HG03571 (cell line): ENCODE data around the gene MACROH2A1.

ENCODE experiments used
- ATAC-seq: cut with Tn5 transposase; IDR thresholded peaks from one replicate; pipeline ENCODE4 v1.9.1; 2021; ENCODE audit not compliant: unreplicated experiment

The MACROH2A1 gene

GRCh38 chr5:135398160-135398854, 724 bp downstream of the MACROH2A1 start:
- ATAC-seq, result no peak

GRCh38 chr5:135397084-135397483, 1.9 kb downstream of the MACROH2A1 start:
- ATAC-seq, result no peak

DNA sequence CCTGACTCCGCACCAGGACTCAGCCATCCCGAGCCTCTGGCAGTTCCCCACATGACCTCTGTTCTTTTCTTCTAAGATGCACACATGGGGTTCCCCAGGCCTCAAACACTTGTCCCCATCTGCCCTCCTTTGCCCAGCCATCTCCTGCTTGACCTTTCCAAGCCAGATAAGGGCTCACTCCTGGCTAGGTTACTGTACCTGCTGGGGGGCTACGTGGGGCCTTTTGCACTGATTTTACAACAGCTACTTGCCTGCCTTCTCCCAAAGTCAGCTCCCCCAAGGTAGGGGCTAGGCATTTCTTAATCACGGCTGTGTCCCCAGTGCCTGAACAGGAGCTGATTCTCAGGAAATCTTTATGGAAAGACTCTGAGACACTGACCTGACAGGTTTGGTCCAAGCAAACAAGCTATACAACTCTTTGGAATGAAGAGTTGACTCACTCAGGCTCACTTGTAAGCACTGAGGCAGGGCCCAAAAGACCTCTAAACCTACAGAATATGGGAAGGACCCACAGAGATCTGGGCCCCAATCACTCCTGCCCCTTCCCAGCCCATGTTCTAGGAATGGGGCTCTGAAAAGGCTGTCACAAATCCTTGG, 2.5 kb downstream of the MACROH2A1 start:
- no peak for ATAC-seq

- no peak for ATAC-seq
These were observed 3.2 kb downstream of the MACROH2A1 start for GRCh38 chr5:135395866-135396265.

GRCh38 chr5:135395451-135395850, 3.6 kb downstream of the MACROH2A1 start:
- no peak for ATAC-seq

DNA sequence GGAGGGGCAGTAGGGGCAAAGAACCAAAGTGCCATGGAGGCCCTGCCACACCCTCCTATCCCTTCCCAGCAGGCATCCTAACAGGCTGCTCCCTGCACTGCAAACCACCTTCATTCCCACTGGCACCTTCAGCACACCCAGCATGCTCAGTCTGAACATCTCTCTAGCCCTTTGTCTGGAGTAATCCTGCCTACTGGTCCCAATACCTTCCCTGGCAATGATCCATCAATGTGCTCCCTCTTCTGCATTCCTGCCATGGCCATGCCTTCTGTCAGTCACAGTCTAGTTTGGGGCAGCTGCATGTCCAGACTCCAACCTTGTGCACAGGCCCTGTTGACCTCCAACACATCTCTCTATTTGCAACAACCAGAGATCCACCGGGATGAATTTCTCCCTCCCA, 4.9 kb downstream of the MACROH2A1 start:
- ATAC-seq, result no peak

DNA sequence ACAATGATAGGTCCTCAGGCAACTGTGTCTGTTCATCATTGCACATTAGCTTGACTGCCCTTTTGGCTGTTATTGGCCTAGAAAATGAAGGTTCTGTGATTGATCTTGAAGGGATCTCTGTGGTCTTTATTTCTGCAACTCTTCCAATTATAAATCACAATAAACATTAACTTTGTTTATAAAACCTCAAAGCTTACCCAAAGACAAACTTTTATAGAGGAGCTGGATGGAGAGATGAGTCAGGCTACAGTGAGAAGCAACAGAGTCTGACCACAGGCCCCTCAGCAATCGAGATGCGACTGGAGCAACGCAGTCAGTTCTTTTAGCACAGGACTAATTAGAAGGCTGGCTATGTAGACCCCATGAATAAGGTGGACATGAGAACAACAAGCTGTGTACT, 5.3 kb downstream of the MACROH2A1 start:
- no peak for ATAC-seq

DNA sequence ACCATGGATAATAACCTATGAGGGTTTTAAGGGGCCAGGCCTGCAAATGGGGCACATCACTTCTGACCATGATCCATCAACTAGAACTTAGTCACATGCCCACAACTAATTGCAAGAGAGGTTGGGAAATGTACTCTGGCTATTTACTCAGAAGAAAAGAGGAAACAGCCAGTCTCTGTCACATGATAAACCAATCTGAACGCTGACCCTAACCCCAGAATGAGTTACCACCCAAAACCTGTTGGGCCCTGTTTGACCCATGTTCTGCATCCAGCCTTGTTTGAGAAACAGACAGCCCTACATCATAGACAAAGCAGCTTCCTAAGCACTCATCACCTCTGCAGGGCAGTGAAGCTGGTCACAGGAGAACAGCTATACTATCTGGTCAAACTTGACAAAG, 5.8 kb downstream of the MACROH2A1 start:
- no peak for ATAC-seq

DNA sequence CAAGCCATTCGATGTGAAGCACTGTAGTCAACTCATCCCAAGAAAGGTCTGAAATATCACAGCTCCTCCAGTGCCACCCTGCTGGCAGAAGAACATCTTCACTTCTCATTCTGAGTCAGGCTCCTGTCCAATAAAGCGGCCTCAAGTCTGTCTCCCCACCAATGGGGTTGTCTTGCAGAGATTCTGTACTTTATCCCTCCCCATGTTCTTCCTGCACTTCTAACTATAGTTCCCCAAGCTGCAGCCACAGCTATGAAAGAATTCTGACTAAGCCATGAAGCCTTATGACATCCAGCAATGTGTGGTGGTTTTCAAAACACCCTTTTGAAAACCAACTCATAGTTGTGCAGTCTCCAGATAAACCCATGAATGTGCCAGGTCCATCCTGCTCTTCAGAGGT, 6.8 kb downstream of the MACROH2A1 start:
- no peak for ATAC-seq

- no peak for ATAC-seq
These were observed 7.2 kb downstream of the MACROH2A1 start for GRCh38 chr5:135391869-135392255.

- no peak for ATAC-seq
These were observed 7.7 kb downstream of the MACROH2A1 start for GRCh38 chr5:135391116-135391868.

DNA sequence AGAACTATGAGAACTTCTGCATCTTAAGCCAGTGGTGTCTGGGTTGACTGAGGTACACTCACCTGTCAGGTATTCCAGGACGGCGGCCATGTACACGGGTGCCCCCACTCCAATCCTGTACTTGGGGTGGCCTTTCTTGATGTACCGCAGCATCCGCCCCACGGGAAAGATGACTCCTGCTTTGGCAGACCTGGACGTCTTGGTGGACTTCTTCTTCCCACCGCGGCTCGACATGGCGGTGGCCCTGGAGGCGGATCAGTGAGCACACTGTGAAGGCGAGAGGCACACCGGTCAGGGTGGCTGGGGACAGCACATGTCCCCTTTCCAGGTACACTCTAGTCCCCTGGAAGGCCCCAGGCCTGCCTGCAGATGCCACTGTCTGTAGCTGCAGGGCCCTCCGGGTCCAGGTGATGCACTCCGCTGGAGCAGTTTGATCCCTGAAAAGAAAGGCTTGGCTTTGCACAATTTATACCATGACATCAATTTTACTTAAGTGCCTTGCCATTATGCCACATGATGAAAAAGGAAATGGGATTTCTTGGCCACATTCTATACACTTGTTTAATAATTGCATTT, 10.1 kb downstream of the MACROH2A1 start:
- no peak for ATAC-seq

- no peak for ATAC-seq
These were observed 11.4 kb downstream of the MACROH2A1 start for GRCh38 chr5:135387629-135387960.

DNA sequence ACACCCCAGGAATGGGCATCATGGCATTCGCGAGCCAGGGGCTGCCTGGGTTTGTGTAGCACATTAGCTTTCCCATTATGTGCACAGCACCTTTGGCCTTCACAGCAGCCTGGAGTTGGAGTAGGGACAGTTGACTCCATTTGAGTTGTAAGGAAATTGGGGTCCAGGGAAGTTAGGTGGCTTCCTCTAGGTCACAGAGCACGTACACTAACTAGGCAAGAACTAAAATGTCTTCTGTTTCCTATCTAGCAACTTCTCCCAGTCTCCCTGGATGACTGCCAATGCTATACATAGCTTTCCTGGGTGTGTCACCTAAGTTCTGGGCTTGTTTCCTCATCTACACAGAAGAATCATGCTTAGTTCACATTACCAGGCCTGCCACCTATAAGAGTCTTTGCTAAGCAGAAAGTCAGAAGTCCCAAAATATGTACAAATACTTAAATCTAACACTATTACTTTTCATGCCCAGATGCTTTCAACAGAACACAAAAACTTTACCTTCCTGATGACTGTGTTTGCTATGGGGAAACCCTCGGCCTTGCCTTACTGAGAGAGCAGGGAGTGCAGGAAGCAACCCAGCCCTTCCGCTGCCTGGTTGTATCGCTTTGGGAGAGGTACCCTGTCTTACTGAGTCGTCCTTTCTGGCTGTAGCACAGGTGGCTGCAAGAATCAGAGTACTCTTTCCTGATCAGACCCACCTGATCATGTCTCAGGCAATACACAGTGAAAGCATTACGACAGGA, 12.0 kb downstream of the MACROH2A1 start:
- ATAC-seq, result no peak

DNA sequence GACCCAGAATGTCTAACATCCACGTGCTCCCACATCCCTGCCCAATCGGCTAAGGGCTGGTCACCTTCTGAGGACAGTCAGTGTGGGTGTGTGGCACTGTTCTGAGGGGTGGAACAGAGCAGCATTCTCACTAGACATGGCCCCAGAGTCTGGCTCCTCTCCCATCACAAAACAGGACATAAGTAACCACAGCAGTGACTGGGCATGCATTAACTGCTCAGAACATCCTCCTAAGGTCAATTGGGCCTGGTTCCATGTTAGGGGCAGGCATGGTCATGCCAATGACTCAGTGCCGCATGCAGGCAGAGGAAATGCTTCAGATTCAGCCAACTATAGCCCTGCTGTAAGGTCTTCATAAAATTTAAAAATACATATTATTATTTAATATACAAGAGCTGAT, 12.9 kb downstream of the MACROH2A1 start:
- no peak for ATAC-seq

GRCh38 chr5:135385576-135385975, 13.5 kb downstream of the MACROH2A1 start:
- no peak for ATAC-seq

DNA sequence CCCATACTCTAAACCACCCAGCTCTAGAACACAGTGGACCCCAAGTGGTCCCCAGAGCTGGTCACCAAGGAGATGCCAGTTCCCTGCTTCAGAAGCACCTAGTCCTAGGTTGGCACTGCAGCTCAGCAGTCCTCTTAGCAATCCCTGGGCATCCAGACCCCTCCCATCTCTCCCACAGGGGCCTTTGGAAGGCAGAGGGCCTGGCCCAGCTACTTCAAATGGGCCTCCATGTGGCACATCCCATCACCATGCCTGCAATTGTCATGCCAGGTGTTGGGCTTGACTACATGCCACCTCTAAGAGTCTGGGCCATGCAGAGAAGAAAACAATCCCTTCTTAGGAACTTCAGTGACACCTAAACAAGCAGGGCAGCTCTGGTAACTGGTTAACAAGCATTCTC, 14.1 kb downstream of the MACROH2A1 start:
- ATAC-seq, result no peak

GRCh38 chr5:135383803-135384495, 15.1 kb downstream of the MACROH2A1 start:
- no peak for ATAC-seq

GRCh38 chr5:135382981-135383380, 16.1 kb downstream of the MACROH2A1 start:
- ATAC-seq, result no peak

DNA sequence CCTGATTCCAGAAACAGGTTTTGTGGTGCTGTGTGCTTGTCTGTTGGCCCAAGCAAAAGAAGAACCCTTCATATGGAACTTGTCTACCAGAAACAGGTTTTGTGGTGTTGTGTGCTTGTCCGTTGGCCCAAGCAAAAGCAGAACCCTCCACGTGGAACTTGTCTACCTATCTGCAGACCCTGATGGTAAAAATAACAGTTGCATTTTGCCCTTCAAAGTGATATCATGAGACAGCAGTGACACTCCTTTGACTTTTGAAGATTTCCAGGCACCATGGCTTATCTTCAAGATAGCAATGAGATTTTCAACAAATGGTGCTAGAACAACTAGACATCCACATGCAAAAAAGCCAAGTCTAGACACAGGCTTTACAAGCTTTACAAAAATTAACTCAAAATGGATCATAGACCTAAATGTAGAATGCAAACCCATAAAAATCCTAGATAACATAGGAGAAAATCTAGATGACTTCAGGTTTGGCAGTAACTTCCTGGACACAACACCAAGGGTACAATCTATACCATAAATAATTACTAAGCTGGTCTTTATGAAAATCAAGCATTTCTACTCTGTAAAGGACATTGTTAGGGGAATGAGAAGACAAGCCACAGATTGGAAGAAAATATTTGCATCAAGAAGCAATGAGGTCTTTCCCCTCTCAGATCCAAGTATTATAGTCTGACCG, 16.8 kb downstream of the MACROH2A1 start:
- ATAC-seq, result no peak
